IMR-90 (cell line): Measurements from ENCODE around the gene ADAMTS13.

ENCODE experiments used
- POLR2A ChIP-seq: IDR thresholded peaks from 2 replicates; pipeline ENCODE4 v1.6.1; 2012; ENCODE audit warnings: mild to moderate bottlenecking, low read depth, low read length
- RAD21 ChIP-seq: IDR thresholded peaks from 2 replicates; pipeline ENCODE4 v1.6.1; 2012; ENCODE audit warnings: low read length, improper control_type of control experiment
- SMC3 ChIP-seq: fragments of 150-350 bp; IDR thresholded peaks from 2 replicates; pipeline ENCODE4 v1.6.1; 2016; ENCODE audit warnings: low read depth, mild to moderate bottlenecking, antibody characterized with exemption, low read length, moderate library complexity
- USF2 ChIP-seq: fragments of 150-350 bp; IDR thresholded peaks from 2 replicates; pipeline ENCODE4 v1.6.1; 2017; ENCODE audit warnings: mild to moderate bottlenecking, antibody characterized with exemption, low read length, low read depth
- TF ChIP-seq, protein P1 (sequence below): conservative IDR thresholded peaks from 2 replicates; pipeline ENCODE4 v1.5.1; 2012; ENCODE audit warnings: mild to moderate bottlenecking, low read depth, low read length, improper control_type of control experiment

DNA sequence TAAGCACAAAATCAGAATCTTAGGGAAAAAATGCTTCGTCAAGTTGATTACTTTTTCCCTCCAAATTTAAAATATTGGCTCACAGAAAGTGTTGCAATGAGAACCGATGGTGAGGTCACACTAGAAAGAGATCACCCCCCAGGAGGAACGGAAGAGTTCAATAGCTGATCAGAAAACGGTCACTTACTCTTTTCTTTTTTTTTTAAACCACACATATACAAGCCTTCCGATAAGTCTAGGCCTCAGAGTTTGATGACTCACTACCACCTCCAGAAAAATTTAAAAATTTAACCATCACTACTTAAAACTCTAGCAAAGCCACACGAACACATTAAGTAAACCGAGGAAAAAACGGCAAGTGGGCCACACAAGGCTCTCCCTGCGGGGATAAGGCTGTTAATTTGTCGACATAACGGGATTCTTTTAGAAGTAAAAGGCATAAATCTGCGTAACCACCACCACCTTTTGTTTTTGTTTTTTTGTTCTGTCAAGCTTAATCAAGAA lies 47.5 kb upstream of the ADAMTS13 start:
- TF ChIP-seq, protein P1, sequence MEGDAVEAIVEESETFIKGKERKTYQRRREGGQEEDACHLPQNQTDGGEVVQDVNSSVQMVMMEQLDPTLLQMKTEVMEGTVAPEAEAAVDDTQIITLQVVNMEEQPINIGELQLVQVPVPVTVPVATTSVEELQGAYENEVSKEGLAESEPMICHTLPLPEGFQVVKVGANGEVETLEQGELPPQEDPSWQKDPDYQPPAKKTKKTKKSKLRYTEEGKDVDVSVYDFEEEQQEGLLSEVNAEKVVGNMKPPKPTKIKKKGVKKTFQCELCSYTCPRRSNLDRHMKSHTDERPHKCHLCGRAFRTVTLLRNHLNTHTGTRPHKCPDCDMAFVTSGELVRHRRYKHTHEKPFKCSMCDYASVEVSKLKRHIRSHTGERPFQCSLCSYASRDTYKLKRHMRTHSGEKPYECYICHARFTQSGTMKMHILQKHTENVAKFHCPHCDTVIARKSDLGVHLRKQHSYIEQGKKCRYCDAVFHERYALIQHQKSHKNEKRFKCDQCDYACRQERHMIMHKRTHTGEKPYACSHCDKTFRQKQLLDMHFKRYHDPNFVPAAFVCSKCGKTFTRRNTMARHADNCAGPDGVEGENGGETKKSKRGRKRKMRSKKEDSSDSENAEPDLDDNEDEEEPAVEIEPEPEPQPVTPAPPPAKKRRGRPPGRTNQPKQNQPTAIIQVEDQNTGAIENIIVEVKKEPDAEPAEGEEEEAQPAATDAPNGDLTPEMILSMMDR, result no peak
- TF ChIP-seq POLR2A, result peak; percentile 70; the same call in 1 of the 2 replicates
- TF ChIP-seq USF2, result no peak
- TF ChIP-seq SMC3, result no peak
- no peak for TF ChIP-seq RAD21
